CD4-positive, alpha-beta memory T cell (primary cell): Measurements from ENCODE around the gene KHDC1. TPM values are rescaled to one million over a fixed set of nuclear protein-coding genes. Genes with fewer than 3 reads are reported as not detected.
"Not testable (repeated sequence)": the region's sequence is repeated elsewhere in the genome, so short reads cannot be mapped to it uniquely, and the experiment has no call there.

Experiments used
- CTCF ChIA-PET: fragments of 350-600 bp; sonication (Branson Sonifier 250); formaldehyde crosslinking; loops from one replicate; lab custom pipeline; 2021; ENCODE audit warnings: inconsistent platforms; ENCODE audit not compliant: partially characterized antibody; lab: Charles Lee
- POLR2A ChIA-PET: fragments of 350-600 bp; sonication (Branson Sonifier 250); formaldehyde crosslinking; loops from one replicate; lab custom pipeline; 2021; ENCODE audit not compliant: partially characterized antibody; lab: Charles Lee
- DNase-seq, 5 donors: peaks; one replicate each; pipeline versions ENCODE4 v3.0.0 to v3.0.0-alpha.2; 2020 to 2022; ENCODE audit warnings: mixed read lengths in 1 of 5
- H3K27ac ChIP-seq: one replicate; pipeline ENCODE4 v1.7.0; 2013; ENCODE audit warnings: low read depth, low read length
- H3K27me3 ChIP-seq: 2 replicates; pipeline ENCODE4 v1.7.0; 2013; ENCODE audit warnings: mild to moderate bottlenecking, low read length, moderate library complexity; ENCODE audit not compliant: insufficient read depth
- H3K36me3 ChIP-seq: 2 replicates; pipeline ENCODE4 v1.7.0; 2013; ENCODE audit warnings: mild to moderate bottlenecking, low read length, moderate library complexity; ENCODE audit not compliant: insufficient read depth
- H3K4me1 ChIP-seq: 2 replicates; pipeline ENCODE4 v1.7.0; 2013; ENCODE audit warnings: mild to moderate bottlenecking, low read length, moderate library complexity; ENCODE audit not compliant: insufficient read depth
- H3K4me3 ChIP-seq, 2 donors: one replicate each; pipeline ENCODE4 v1.7.0; 2013; ENCODE audit warnings: low read length in 2 of 2, mild to moderate bottlenecking in 1 of 2
- H3K9me3 ChIP-seq, 2 donors: one replicate each; pipeline ENCODE4 v1.7.0; 2013; ENCODE audit warnings: low read length in 2 of 2, control low read depth in 1 of 2; ENCODE audit not compliant: control insufficient read depth in 1 of 2
- H3K27ac Mint-ChIP-seq, 7 donors: one replicate each; pipeline ENCODE4 v1.8.0; 2020 to 2021; ENCODE audit warnings: mixed read lengths in 7 of 7, mild to moderate bottlenecking in 6 of 7, inconsistent platforms in 3 of 7, moderate library complexity in 3 of 7
- H3K27me3 Mint-ChIP-seq, 2 donors: one replicate each; pipeline ENCODE4 v1.8.0; 2020 to 2021; ENCODE audit warnings: mixed read lengths in 2 of 2
- H3K36me3 Mint-ChIP-seq, 2 donors: one replicate each; pipeline ENCODE4 v1.8.0; 2020 to 2021; ENCODE audit warnings: mixed read lengths in 2 of 2, inconsistent platforms in 1 of 2, mild to moderate bottlenecking in 1 of 2
- H3K4me1 Mint-ChIP-seq, 4 donors: one replicate each; pipeline ENCODE4 v1.8.0; 2020 to 2021; ENCODE audit warnings: mixed read lengths in 4 of 4, mild to moderate bottlenecking in 1 of 4
- H3K4me3 Mint-ChIP-seq, 8 donors: one replicate each; pipeline ENCODE4 v1.8.0; 2020 to 2021; ENCODE audit warnings: mixed read lengths in 8 of 8, mild to moderate bottlenecking in 7 of 8, moderate library complexity in 6 of 8, inconsistent platforms in 3 of 8
- H3K9me3 Mint-ChIP-seq, 8 donors: one replicate each; pipeline ENCODE4 v1.8.0; 2020 to 2021; ENCODE audit warnings: mixed read lengths in 8 of 8, mild to moderate bottlenecking in 5 of 8, inconsistent platforms in 3 of 8, moderate library complexity in 1 of 8
- intact Hi-C: fragments of 100-400 bp; cut with micrococcal nuclease; formaldehyde crosslinking; loops from one replicate; pipeline ENCODE4 v1.15.1; 2023
- polyA plus RNA-seq, 2 donors: library from polyadenylated mRNA; unstranded; fragments of 300-500 nt; fragmentation: Illumina TruSeq; gene quantifications; one replicate each; pipeline ENCODE4 v1.2.3, GENCODE V29; 2021
- total RNA-seq, 2 experiments: library from RNA; stranded (reverse); gene quantifications; one replicate each; pipeline ENCODE4 v1.2.3, GENCODE V29; 2021

The KHDC1 gene
- total and polyA plus RNA-seq, 4 experiments from 2014 or later, result 1.0 to 3.5 (median 1.7) TPM

GRCh38 chr6:73281684-73282083 lies 18.7 kb upstream of the KHDC1 start:
- POLR2A ChIA-PET, H3K4me3 ChIP-seq, H3K27me3 ChIP-seq, H3K36me3 ChIP-seq, H3K4me3 Mint-ChIP-seq, H3K36me3 Mint-ChIP-seq, H3K9me3 ChIP-seq, H3K9me3 Mint-ChIP-seq, H3K27ac Mint-ChIP-seq, H3K27ac ChIP-seq, H3K27me3 Mint-ChIP-seq, H3K4me1 ChIP-seq, H3K4me1 Mint-ChIP-seq, DNase-seq: not testable (repeated sequence)
- CTCF ChIA-PET, result interaction anchor here (1.0 kb wide), 1 partner anchor 45 kb away, joined by 3 read pairs; no protein-coding TSS in a partner anchor
- intact Hi-C loops, result loop anchor here (10.0 kb wide), 1 partner anchor 373 kb away; the partner anchor contains the start of gene SLC17A5

- H3K27ac Mint-ChIP-seq, result peak overlapping the region in 1 of 7 donors; percentile 42
- POLR2A ChIA-PET, H3K27me3 Mint-ChIP-seq, H3K4me3 Mint-ChIP-seq, CTCF ChIA-PET, H3K9me3 Mint-ChIP-seq, H3K27ac ChIP-seq, H3K36me3 ChIP-seq, DNase-seq, H3K27me3 ChIP-seq, H3K9me3 ChIP-seq, H3K36me3 Mint-ChIP-seq, H3K4me1 ChIP-seq, H3K4me3 ChIP-seq: not testable (repeated sequence)
- H3K4me1 Mint-ChIP-seq, result peaks cover 6 to 24% (median 11%) of the 10 kb centered on the region in 4 donors
- intact Hi-C loops, result loop anchor here (10.0 kb wide), 1 partner anchor 56 kb away; no protein-coding TSS in a partner anchor
Observed at GRCh38 chr6:73269296-73269695, 6.3 kb upstream of the KHDC1 start.

- H3K4me1 ChIP-seq, CTCF ChIA-PET, H3K4me3 ChIP-seq, H3K9me3 ChIP-seq, H3K27me3 ChIP-seq, H3K27ac Mint-ChIP-seq, DNase-seq, H3K27ac ChIP-seq, POLR2A ChIA-PET, H3K27me3 Mint-ChIP-seq, H3K4me3 Mint-ChIP-seq, H3K36me3 Mint-ChIP-seq, H3K36me3 ChIP-seq, H3K9me3 Mint-ChIP-seq: not testable (repeated sequence)
- intact Hi-C loops, result loop anchor here (10.0 kb wide), 1 partner anchor 56 kb away; no protein-coding TSS in a partner anchor
- peaks cover 7 to 28% (median 13%) of the 10 kb centered on the region in 4 donors for H3K4me1 Mint-ChIP-seq
Observed at GRCh38 chr6:73268896-73269295, 5.9 kb upstream of the KHDC1 start.

- H3K27ac ChIP-seq, result no peak overlapping the region
- Mint-ChIP-seq H3K9me3 (no peaks in the 10 kb centered on the region), H3K27me3 (no peaks in the 10 kb centered on the region), H3K4me3 (peak overlapping the region; percentile 75 to 88 (median 82)), H3K27ac (peak overlapping the region in 4 of 7 donors; percentile 17 to 67 (median 50)), H3K36me3 (peaks cover 0 to 4% of the 10 kb centered on the region in 2 donors), H3K4me1 (peaks cover 13 to 43% (median 23%) of the 10 kb centered on the region in 4 donors)
- POLR2A ChIA-PET, result interaction anchor here (0.9 kb wide), 1 partner anchor 154 kb away, joined by 3 read pairs; no protein-coding TSS in a partner anchor
- intact Hi-C loops, result loop anchor here (5.0 to 10.0 kb wide), 2 partner anchors 60 to 188 kb away; partner anchors contain the start of gene CGAS
- H3K36me3 ChIP-seq, result no peaks in the 10 kb centered on the region
- no peak overlapping the region for H3K4me3 ChIP-seq
- CTCF ChIA-PET, result interaction anchor here (0.9 kb wide), 2 partner anchors 63 to 135 kb away, joined by 3 read pairs; no protein-coding TSS in a partner anchor
- H3K9me3 ChIP-seq, result no peaks in the 10 kb centered on the region
- peaks cover 23% of the 10 kb centered on the region for H3K4me1 ChIP-seq
- DNase-seq, result no peak
- H3K27me3 ChIP-seq, result no peaks in the 10 kb centered on the region
Observed at GRCh38 chr6:73264446-73264845, 1.4 kb upstream of the KHDC1 start.

- H3K27ac ChIP-seq, result peak overlapping the region; percentile 58
- Mint-ChIP-seq H3K4me3 (peak overlapping the region; percentile 75 to 88 (median 82)), H3K27me3 (no peaks in the 10 kb centered on the region), H3K9me3 (no peaks in the 10 kb centered on the region), H3K4me1 (peaks cover 13 to 43% (median 23%) of the 10 kb centered on the region in 4 donors), H3K27ac (peak overlapping the region in 4 of 7 donors; percentile 39 to 75 (median 64)), H3K36me3 (peaks cover 0 to 4% of the 10 kb centered on the region in 2 donors)
- intact Hi-C loops, result loop anchor here (2.0 to 10.0 kb wide), 3 partner anchors 61 to 643 kb away; partner anchors contain the start of gene CGAS
- H3K4me3 ChIP-seq, result peak overlapping the region; percentile 43 to 82
- no peaks in the 10 kb centered on the region for H3K36me3 ChIP-seq
- ChIA-PET CTCF (interaction anchor here (0.9 kb wide), 1 partner anchor 134 kb away, joined by 3 read pairs; no protein-coding TSS in a partner anchor), POLR2A (interaction anchor here (0.7 to 1.6 kb wide), 3 partner anchors 55 to 187 kb away, joined by 3 to 5 read pairs (median 3); no protein-coding TSS in a partner anchor)
- no peak for DNase-seq
- no peaks in the 10 kb centered on the region for H3K9me3 ChIP-seq
- peaks cover 23% of the 10 kb centered on the region for H3K4me1 ChIP-seq
- H3K27me3 ChIP-seq, result no peaks in the 10 kb centered on the region
Observed at GRCh38 chr6:73263570-73263909, 544 bp upstream of the KHDC1 start.

- POLR2A ChIA-PET, result no interaction called here
- H3K9me3 ChIP-seq, result no peaks in the 10 kb centered on the region
- Mint-ChIP-seq H3K4me1 (peaks cover 6 to 14% (median 9%) of the 10 kb centered on the region in 4 donors), H3K4me3 (no peak overlapping the region), H3K27ac (no peak overlapping the region), H3K27me3 (no peaks in the 10 kb centered on the region), H3K9me3 (no peaks in the 10 kb centered on the region), H3K36me3 (no peaks in the 10 kb centered on the region)
- intact Hi-C loops, result no loop called here
- peaks cover 15% of the 10 kb centered on the region for H3K4me1 ChIP-seq
- no peak for DNase-seq
- no peaks in the 10 kb centered on the region for H3K36me3 ChIP-seq
- no peak overlapping the region for H3K27ac ChIP-seq
- CTCF ChIA-PET, result no interaction called here
- H3K4me3 ChIP-seq, result no peak overlapping the region
- no peaks in the 10 kb centered on the region for H3K27me3 ChIP-seq
Observed at GRCh38 chr6:73258721-73259120, 4.3 kb downstream of the KHDC1 start.

GRCh38 chr6:73254323-73254722 lies 8.7 kb downstream of the KHDC1 start:
- H3K4me1 Mint-ChIP-seq, H3K27ac Mint-ChIP-seq, POLR2A ChIA-PET, H3K36me3 ChIP-seq, H3K36me3 Mint-ChIP-seq, H3K27me3 ChIP-seq, DNase-seq, intact Hi-C loops, H3K4me3 Mint-ChIP-seq, H3K27ac ChIP-seq, H3K4me1 ChIP-seq, H3K4me3 ChIP-seq, H3K9me3 ChIP-seq, H3K9me3 Mint-ChIP-seq, H3K27me3 Mint-ChIP-seq: not testable (repeated sequence)
- CTCF ChIA-PET, result interaction anchor here (0.6 to 1.4 kb wide), 3 partner anchors 12 to 72 kb away, joined by 3 to 4 read pairs (median 3); no protein-coding TSS in a partner anchor
